GM12801 (cell line): ENCODE data around the gene KMT5B.

Source experiments
- CTCF ChIP-seq: IDR thresholded peaks from one replicate; pipeline ENCODE4 v1.5.1; 2011; ENCODE audit warnings: control low read depth; ENCODE audit not compliant: insufficient read length; ENCODE audit errors: extremely low read depth

Gene KMT5B

DNA sequence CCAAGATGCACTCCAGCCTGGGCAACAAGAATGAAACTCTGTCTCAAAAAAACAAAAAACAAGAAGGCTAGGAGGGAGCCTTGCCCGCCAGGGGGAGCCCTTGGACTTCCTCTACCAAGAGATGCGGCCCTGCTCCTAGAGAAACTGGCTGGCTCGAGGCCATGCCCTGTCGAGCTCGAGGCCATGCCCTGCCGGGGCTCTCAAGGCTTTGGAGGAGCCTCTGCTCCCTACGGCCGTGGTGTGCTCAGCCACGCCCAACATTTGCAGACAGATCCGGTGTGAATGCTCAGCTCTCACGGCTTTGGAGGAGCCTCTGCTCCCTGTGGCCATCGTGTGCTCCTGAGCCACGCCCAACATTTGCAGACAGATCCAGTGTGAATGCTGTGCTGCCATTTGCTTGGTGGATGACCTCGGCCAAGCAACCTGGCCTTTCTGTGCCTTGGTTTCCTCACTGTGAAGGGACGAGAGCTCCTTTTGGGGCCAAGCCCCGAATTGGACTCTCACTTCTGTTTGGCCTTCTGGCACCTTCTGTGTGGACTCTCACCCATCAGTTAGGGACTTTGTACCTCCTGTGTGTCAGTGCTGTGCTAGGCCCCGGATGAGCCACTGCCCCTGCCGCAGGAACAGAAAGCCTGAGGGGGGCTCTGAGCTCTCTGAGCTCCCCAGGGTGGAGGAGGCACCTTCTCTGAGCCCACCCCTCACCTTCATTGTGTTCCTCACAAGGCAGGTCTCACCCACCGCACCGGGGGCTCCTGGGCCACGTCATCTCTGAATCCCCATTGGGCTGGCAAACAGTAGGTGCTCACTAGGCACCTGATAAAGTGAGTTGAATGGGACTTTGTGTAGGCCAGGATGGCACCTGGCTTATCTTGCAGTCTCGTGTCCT lies 44.6 kb upstream of the KMT5B start:
- TF ChIP-seq CTCF: no peak

DNA sequence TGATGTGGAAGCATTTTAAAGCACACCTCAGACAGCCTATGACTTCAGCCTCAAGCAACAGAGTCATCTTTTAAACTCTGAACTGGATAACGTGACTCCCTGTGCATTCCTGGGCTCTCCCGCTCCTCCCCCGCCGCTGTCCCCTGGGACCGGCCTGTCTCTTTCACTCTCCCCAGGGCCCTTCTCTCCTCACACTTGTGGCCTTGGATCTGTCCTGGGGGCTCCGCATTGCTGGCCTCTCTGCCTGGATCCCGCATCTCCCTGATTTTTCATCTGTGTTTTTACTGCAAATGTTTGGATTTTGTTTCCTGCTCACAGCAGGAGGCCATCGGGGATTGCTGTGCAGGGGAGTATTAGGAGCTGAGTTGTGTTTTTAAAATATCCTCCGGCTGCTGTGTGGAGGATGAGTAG lies 43.2 kb upstream of the KMT5B start:
- TF ChIP-seq CTCF: no peak

DNA sequence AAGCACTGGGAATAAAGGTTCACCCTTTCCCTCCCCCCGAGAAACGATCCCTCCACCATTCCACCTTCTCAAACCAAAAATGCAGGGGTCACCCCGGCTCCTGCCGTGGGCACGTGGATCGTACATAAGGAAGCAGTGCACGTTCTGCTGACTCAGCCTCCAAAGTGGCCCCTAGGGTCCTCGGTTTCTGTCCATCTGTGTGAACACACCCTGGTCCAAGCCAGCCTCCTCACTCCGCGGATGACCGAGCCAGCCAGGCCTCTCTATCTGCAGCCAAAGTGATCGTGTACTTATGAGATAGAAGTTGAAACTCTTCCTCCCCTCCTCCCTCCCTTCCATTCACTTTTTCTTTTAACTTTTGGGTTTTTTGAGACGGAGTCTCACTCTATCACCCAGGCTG lies 42.4 kb upstream of the KMT5B start:
- no peak for TF ChIP-seq CTCF

DNA sequence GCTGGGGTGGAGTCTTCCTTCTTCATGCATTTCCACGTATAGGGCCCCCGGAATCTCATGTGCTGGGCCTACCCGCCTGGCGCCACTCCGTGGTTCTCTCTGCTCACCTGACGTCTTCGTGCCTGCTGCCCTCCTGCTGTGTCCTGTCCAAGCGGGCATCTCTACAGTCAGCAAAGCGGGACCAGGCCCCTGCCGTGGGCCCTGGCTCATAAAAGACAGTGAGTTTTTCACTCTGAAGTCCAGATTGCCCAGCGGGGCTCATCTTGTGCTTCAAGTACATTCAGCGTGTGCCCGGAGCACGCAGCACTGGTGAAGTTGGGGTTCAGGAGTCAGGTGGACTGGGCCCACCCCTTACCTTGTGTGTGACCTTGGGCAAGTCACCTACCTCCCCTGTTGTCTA lies 41.3 kb upstream of the KMT5B start:
- no peak for TF ChIP-seq CTCF

DNA sequence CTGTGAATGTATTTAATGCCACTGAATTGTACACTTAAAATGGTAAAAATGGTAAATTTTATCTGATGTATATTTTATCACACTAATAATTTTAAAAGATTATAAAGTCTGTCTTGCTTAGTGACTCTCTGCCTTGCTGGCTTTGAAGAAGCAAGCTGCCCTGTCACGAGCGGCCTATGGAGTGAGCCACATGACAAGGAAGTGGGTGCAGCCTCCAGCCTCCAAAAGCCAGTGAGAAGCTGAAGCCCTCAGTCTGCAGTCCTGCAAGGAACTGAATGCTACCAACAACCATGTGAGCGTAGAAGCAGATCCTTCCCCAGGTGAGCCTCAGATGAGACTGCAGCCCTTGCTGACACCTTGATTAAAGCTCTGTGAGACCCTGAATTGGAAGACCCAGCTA lies 38.7 kb upstream of the KMT5B start:
- no peak for TF ChIP-seq CTCF

DNA sequence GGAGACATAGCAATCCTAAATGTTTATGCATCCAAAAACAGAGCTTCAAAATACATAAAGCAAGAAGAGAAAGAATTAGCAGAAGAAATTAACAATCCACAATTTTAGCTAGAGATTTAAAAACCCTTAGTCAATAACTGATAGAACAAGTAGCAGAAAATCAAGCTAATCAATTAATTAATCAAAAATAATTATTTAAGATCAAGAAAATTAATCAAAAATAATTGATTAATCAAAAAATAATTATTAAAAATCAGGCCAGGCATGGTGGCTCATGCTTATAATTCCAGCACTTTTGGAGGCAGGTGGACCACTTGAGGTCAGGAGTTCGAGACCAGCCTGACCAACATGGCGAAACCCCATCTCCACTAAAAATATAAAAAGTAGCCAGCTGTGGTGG lies 29.5 kb upstream of the KMT5B start:
- TF ChIP-seq CTCF: no peak

DNA sequence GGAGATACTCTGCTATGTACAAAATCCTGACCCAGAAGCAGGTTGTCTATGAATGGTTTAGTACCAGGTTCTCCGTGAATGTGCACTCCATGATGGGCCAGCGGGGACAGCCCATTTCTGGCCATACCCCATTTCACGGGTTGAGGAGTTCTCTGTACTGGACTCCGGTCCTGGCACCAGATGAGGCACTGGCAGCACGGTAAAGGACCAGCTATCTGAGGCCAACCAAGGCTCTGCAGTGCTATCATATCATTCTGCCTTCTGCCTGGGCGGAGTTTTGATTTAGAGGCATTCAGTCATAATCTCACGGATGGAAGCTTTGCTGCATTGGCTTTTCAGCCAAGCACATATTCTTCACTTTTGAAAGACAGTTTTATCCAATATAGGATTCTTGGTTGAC lies 18.5 kb upstream of the KMT5B start:
- no peak for TF ChIP-seq CTCF
